Activated naive CD8-positive, alpha-beta T cell treated with anti-CD3 and anti-CD28 coated beads, Interleukin-2, amount 50 U/mL, for 16 hours (primary cell): ENCODE data around the gene OR2V1.
"Not testable (repeated sequence)": the region's sequence is repeated elsewhere in the genome, so short reads cannot be mapped to it uniquely, and the experiment has no call there.

ENCODE experiments used
- DNase-seq: peaks from one replicate; pipeline ENCODE4 v3.0.0-alpha.2; 2020; ENCODE audit warnings: low read depth, low spot score

The OR2V1 gene

GRCh38 chr5:181101930-181102674 is 28.9 kb downstream of the OR2V1 start:
- DNase-seq, result not testable (repeated sequence)

DNA sequence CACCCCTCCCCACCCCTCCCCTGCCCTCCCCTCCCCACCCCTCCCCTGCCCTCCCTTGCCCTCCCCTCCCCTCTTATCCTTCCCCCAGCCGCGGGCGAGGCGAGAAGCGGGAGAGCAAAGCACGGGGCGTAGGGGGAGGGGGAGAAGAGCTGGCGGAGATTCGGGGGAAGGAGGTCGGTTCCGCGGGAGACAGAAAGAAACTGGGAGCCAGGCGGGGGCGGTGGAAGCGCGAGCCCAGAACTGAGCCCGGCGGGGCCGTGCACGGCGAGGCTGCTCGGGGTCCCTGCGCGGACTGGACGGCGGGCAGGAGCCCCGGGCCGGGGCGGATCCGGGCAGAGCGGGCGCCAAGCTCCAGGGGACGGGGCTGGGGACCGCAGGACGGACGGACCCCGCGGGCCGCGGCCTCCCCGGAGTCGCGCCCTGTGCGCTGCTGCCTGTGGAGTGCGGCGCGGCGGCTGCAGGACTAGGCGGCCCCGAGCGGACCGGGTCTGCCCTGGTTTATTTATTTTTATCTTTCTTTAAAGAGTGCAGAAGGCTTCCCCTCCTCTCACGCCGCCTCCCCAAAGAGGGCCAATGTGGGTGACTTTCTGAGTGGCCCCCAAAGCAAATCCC is 29.8 kb downstream of the OR2V1 start:
- not testable (repeated sequence) for DNase-seq

DNA sequence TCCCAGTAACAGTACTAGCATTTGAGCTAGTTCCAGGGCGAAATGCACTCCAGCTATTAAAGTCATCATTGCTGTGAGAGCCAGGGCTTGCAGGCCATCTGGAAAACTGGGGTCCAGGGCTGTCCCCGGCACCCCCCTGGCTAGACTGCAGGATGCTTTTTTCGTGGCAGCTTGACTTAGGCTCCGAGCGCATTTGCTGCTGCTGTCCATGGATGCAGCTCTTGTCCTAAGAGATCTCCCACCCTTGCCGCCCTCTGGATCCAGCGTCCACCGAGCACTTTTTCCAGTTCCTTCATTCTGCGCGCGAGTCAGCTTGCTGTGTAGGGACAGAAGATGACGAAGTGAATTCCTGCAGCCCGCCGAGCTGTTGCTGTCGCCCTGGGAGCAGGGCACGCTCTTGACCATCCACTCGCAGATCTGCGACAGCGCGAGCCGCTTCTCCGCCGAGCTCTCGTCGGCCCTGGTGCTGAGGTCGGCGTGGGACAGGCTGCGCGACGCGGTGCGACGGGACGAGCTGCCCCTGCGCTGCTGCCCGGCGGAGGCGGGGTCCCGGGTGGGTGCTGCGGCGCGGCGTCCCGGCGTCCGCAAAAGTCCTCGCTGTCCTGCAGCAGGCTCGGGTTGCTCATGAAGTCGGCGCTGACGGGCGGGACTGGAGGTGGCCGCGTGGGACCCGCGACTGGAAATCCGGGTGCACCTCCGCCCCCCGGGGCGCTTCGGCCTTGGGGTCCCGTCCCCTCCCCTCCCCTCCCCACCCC is 30.7 kb downstream of the OR2V1 start:
- no peak for DNase-seq

GRCh38 chr5:181099602-181100086 is 31.3 kb downstream of the OR2V1 start:
- DNase-seq, result no peak

GRCh38 chr5:181098762-181099601 is 32.0 kb downstream of the OR2V1 start:
- DNase-seq, result no peak

GRCh38 chr5:181097759-181098491 is 33.0 kb downstream of the OR2V1 start:
- DNase-seq, result not testable (repeated sequence)

DNA sequence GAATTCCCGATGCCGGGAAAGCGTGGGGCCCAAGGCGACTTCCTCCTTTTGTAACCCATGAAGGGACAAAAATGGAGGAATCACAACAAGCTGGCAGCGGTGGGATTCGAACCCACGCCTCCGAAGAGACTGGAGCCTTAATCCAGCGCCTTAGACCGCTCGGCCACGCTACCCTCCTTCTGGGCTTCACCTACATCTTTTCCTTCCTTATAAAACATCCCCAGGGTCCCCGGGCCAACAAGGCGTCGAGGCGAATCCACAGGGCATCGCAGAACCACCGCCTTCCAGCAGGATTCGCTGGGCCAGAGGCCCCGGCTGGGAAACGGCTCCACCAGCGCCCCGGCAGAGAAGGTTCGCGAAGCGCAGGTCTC is 33.6 kb downstream of the OR2V1 start:
- DNase-seq, result not testable (repeated sequence)

DNA sequence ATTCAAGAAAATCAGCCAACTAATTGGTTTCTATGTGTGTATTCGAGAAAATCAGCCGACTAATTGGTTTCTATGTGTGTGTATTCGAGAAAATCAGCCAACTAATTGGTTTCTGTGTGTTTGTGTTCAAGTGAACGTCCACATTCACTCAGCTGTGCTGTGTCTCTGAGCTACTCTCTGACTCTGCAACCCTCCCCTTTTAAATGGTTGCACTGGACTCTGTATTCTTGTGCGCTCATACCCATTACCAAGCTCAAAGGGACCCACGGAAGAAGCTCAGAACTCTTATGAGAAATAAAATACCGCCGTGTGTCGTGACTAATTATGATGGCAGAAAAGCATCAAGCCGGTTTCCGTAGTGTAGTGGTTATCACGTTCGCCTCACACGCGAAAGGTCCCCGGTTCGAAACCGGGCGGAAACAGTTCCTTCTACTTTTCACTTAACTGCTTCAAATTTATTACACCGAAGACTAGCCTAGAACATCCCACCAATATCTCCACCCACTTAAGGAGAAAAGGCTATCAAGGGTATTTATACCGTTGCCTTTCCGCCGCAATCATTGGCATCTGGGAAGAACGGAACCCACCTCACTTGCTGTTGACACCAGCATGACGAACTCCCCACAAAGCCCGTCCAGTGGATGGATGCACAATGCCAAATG is 34.1 kb downstream of the OR2V1 start:
- not testable (repeated sequence) for DNase-seq

DNA sequence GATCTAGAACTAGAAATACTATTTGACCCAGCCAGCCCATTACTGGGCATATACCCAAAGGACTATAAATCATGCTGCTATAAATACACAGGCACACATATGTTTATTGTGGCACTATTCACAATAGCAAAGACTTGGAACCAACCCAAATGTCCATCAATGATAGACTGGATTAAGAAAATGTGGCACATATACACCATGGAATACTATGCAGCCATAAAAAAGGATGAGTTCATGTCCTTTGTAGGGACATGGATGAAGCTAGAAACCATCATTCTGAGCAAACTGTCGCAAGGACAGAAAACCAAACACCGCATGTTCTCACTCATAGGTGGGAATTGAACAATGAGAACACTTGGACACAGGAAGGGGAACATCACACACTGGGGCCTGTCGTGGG is 35.8 kb downstream of the OR2V1 start:
- not testable (repeated sequence) for DNase-seq

- DNase-seq, result no peak
Observed at GRCh38 chr5:181092428-181092827, 38.5 kb downstream of the OR2V1 start.

- no peak for DNase-seq
Observed at GRCh38 chr5:181088289-181088688, 42.7 kb downstream of the OR2V1 start.

DNA sequence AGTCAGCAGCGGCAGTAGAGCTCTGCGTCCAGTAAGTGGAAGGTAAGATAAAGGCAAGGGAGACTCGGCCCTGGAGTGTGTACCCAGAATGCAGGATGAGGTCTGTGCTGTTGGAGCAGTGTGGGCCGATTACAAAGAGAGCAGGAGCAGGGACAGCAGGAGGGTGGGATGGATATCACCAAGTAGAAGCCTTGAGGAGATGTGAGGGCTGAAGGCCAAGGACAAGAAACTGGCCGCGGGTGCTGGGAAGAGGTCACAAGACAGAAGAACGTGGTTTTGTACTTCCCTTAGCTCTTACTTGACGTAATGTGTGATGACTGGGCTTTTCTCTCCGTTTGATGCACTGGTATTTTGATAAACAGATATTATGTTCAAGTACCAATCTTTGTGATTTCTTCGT is 43.7 kb downstream of the OR2V1 start:
- no peak for DNase-seq

DNA sequence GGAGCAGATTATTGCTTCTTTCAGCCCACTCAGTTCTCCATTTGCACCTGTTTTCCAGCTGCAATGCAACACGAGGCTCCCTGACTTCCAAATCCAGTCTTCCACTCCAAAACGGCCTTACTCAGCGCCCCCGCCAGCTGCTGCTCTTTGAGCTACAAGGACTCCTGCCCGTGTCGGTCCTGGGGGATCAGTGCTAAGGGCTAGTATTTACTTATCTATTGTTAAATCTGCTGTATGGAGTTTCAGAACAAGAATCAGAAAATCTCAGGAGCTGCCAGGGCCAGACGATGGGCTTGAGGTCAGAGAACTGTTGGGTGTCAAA is 44.1 kb downstream of the OR2V1 start:
- DNase-seq, result no peak

GRCh38 chr5:181086026-181086883 is 44.7 kb downstream of the OR2V1 start:
- no peak for DNase-seq

DNA sequence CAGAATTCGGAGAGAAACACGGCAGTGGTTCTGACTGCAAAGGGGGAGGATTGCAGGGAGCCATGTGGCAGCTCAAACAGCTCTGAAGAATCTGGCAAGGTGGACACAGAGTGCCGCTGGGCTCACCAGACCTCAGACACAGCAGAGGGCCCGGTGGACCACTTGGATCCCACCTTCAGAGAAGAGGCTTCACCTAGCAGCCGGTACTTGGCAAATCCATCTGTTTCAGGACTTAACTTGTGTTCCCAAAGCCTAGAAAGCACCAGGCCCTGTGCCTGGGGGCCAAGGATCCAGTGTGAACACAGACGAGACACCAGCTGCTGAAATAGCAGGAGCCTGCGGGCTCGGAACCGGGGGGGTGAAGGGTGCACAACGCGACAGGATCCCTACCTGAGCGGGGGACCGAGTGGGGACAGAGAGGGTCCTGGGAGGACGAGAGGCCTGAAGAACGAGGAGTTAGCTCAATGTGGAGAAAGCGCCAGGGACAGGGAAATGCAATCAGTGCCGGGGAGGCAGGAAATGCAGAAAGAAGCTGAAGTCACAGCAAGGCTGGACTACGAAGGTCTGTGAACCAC is 46.3 kb downstream of the OR2V1 start:
- no peak for DNase-seq

DNA sequence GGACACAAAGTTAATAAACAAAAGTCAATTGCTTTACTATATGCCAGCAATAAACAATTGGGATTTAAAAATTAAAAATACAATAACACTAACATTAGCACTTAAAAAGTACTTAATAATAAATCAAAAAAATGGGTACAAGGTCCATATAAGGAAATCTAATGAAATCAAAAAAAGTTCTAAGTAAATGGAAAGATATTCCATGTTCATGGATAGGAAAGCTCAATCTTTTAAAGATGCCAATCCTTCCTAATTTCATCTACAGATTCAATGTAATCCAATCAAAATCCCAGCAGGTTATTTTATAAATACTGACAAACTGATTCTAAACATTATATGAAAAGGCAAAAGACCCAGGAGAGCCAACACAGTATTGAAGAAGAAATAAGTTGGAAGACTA is 49.0 kb downstream of the OR2V1 start:
- DNase-seq, result no peak

- DNase-seq, result no peak
Observed at GRCh38 chr5:181076920-181077319, 54.0 kb downstream of the OR2V1 start.
